ENCODE measurements around the gene SCGB1C1.

GRCh38 chr11:208181-208916 lies 15.5 kb downstream of the SCGB1C1 start:
- no peak for TF ChIP-seq GATA2 (IDR thresholded peaks at IDR 0.05; ENCODE audit: low read depth, low read length)
- TF ChIP-seq GATA3 (IDR thresholded peaks at IDR 0.05; ENCODE audit: low read depth, low read length) = no peak

All from SH-SY5Y (cell line).